RWPE2 (cell line): ENCODE data around the gene RASSF8.

Experiments
- ATAC-seq: fragments of 200-7000 bp; cut with Tn5 transposase; 3 replicates; pipeline ENCODE4 v1.9.1; 2021; ENCODE audit warnings: low read depth
- DNase-seq: peaks from one replicate; pipeline ENCODE4 v3.0.0-alpha.2; 2020; ENCODE audit warnings: low spot score
- H3K27ac ChIP-seq: fragments of 450-650 bp; 2 replicates; pipeline ENCODE4 v1.5.1; 2017; ENCODE audit warnings: mild to moderate bottlenecking; ENCODE audit not compliant: poor library complexity, severe bottlenecking
- H3K27me3 ChIP-seq: fragments of 250-450 bp; sonication (Bioruptor Pico); 2 replicates; pipeline ENCODE4 v1.5.1; 2021; ENCODE audit warnings: mild to moderate bottlenecking, moderate library complexity; ENCODE audit not compliant: insufficient read depth, poor library complexity, severe bottlenecking
- H3K36me3 ChIP-seq: fragments of 250-450 bp; sonication (Bioruptor Pico); 2 replicates; pipeline ENCODE4 v1.5.1; 2020; ENCODE audit warnings: low read depth, mild to moderate bottlenecking, moderate library complexity
- H3K4me1 ChIP-seq: fragments of 250-450 bp; sonication (Bioruptor Pico); 2 replicates; pipeline ENCODE4 v1.5.1; 2021; ENCODE audit warnings: mild to moderate bottlenecking, moderate library complexity; ENCODE audit not compliant: insufficient read depth, poor library complexity, severe bottlenecking
- H3K4me3 ChIP-seq: fragments of 250-450 bp; sonication (Bioruptor Pico); 2 replicates; pipeline ENCODE4 v1.5.1; 2021; ENCODE audit warnings: mild to moderate bottlenecking, moderate library complexity; ENCODE audit not compliant: severe bottlenecking
- H3K9me3 ChIP-seq: fragments of 250-450 bp; sonication (Bioruptor Pico); 2 replicates; pipeline ENCODE4 v1.5.1; 2021; ENCODE audit warnings: mild to moderate bottlenecking, moderate library complexity; ENCODE audit not compliant: severe bottlenecking
- CTCF ChIP-seq: fragments of 450-650 bp; IDR thresholded peaks from one replicate; pipeline ENCODE4 v1.5.1; 2017; ENCODE audit warnings: mild to moderate bottlenecking, moderate library complexity; ENCODE audit not compliant: poor library complexity, severe bottlenecking

Gene RASSF8

DNA sequence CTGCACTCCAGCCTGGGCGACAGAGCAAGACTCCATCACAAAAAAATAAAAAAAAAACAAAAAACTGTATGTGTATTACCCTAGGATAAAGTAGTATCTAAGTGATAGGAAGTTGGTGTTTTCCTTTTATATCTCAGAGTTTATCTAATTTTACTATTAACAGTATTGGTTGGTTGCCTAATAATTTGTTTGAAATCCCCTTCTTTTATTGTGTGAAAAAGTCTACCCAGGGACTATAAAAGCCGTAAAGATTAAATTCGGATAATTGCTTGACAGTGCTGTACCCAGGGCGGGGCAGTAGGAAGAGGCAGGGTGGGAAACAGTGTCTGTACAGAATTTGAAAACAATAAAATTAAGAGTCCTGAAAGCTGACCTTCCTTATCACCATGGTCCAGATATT lies 78.4 kb downstream of the RASSF8 start:
- no peak overlapping the region for H3K27ac ChIP-seq
- no peaks in the 10 kb centered on the region for H3K27me3 ChIP-seq
- TF ChIP-seq CTCF: no peak
- H3K36me3 ChIP-seq: no peaks in the 10 kb centered on the region
- H3K4me1 ChIP-seq: no peaks in the 10 kb centered on the region
- DNase-seq (no peak), ATAC-seq (no peak)
- no peak overlapping the region for H3K4me3 ChIP-seq
- H3K9me3 ChIP-seq: no peaks in the 10 kb centered on the region

DNA sequence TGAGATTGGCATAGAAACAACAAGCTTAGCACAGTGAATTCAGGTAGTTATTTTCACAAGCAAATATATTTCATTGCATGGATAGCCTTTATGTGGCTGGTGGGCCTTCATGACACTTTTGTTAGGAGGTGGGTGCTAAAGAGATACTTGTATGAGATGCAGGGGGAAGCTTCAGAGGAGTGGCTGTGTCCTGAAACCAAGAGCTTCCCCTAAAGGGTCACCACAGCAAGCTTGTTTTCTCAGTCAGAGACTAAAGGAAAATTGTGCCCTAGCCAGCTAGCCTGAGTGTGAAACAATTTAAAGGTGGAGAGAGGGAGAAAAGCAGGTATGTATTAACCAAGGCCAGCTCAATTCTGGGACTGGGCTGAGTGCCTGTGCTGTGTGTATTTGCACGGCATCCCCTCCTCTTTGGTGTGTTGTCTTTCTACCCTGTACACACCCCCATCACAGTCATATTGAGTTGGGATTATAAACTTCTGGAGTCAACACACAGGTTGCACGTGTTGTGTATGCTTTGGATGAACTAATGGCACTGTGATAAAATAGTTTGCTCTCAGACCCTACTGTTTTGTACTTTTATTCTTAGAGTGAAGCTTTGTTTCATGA lies 79.2 kb downstream of the RASSF8 start:
- no peaks in the 10 kb centered on the region for H3K9me3 ChIP-seq
- DNase-seq (no peak), ATAC-seq (no peak)
- H3K36me3 ChIP-seq: no peaks in the 10 kb centered on the region
- H3K4me3 ChIP-seq: no peak overlapping the region
- H3K4me1 ChIP-seq: no peaks in the 10 kb centered on the region
- TF ChIP-seq CTCF: no peak
- no peak overlapping the region for H3K27ac ChIP-seq
- H3K27me3 ChIP-seq: no peaks in the 10 kb centered on the region

DNA sequence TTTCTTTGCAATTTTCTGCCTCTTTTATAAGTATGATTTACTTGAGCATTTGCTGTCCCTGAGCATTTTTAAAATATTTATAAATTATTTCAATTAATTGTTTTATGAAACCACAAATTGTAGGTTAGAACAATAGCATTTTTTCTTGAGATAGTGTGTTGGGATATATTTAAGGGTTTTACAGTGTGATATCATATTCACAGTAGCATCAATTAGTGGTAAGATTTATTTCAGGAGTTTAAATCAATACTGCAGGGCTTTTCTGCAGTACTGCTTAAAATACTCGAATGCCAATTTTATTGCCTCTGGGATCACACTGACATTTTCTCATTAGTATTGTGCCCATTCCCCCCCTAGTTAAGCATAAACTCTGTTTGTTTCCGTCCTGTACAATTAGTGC lies 84.2 kb downstream of the RASSF8 start:
- ATAC-seq (no peak), DNase-seq (no peak)
- Histone ChIP-seq H3K27ac (no peak overlapping the region), H3K36me3 (no peaks in the 10 kb centered on the region), H3K4me3 (no peak overlapping the region), H3K4me1 (no peaks in the 10 kb centered on the region), H3K27me3 (no peaks in the 10 kb centered on the region), H3K9me3 (no peaks in the 10 kb centered on the region)
- TF ChIP-seq CTCF: no peak

DNA sequence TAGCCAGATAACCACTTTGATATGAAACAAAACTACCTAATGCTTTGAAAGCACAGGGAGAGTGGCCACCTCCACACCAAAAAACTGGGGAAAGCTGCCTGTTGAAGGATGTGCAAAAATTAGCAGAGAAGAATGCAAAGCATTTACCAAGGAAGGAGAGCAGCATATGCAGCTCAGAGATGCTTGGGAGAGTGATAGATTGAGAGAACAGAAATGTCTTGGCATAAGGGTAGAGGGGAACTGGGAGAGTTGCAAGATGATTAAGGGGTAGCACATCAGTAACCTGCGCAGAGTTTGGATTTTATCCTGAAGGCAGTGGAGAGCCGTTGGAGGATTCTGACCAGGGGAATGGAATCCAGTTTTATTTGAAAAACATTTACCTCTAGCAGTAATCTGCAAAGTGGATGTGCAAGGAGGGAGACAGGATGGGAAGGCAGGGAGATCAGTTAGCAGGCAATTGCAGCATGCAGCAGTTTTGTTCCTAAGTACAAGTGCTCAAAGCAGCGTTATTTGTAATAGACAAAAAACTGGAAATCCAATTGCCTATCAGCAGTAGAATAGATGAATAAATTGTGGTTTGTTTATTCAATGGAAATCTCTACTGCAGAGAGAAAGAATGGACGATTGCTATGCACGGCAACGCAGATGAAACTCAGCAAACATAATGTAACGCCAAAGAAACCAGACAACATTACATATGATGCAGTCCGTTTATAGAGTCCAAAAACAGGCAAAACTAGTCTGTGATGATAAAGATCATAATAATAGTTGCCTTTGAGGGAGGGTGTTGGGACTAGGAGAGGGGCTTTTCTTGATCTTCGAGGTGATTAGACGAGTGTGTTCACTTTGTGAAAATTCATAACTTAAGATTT lies 84.9 kb downstream of the RASSF8 start:
- no peaks in the 10 kb centered on the region for H3K9me3 ChIP-seq
- H3K27ac ChIP-seq: no peak overlapping the region
- DNase-seq (no peak), ATAC-seq (no peak)
- H3K27me3 ChIP-seq: no peaks in the 10 kb centered on the region
- no peak overlapping the region for H3K4me3 ChIP-seq
- H3K4me1 ChIP-seq: no peaks in the 10 kb centered on the region
- TF ChIP-seq CTCF: no peak
- H3K36me3 ChIP-seq: no peaks in the 10 kb centered on the region

DNA sequence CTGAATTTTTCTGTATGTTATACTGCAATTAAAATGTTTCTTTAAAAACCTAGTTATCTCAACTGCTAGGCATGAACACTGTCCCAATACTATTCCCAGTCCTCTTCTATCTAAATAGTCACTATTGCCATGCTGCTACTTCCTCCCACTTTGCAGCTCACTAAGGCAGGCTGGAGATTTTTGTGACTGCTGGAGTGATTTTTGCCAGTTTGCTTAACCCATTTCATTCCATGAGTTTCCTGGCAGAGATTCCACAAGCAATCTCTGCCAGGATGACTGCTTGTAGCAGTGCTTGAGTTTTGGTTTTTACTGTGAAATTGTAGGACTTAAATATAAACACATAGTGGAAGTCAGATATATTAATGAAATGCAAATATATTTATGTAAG lies 85.5 kb downstream of the RASSF8 start:
- no peaks in the 10 kb centered on the region for H3K9me3 ChIP-seq
- no peaks in the 10 kb centered on the region for H3K27me3 ChIP-seq
- no peaks in the 10 kb centered on the region for H3K4me1 ChIP-seq
- no peak overlapping the region for H3K4me3 ChIP-seq
- H3K36me3 ChIP-seq: no peaks in the 10 kb centered on the region
- no peak for ATAC-seq
- TF ChIP-seq CTCF: no peak
- DNase-seq: no peak
- no peak overlapping the region for H3K27ac ChIP-seq
